Measurements from ENCODE around the gene PEX5.

DNA sequence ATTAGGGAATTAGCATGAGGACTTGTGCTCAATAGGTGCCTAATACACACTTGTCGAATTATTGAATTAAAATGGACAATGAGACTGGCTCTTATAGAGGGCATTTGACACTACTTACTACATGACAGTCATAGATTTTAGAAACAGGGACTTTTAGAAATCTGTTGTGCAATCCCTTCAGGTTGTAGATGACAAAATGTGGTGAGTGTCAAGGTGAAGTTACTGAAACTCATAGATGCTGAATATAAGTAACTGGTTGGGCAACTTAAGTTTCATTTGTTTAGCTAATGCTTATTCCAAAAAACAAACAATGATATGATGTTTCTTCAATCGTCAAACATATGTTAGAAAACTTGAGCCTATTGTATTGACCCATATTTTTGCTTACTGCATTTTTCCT lies 12.9 kb upstream of the PEX5 start:
- TF ChIP-seq, protein P1, sequence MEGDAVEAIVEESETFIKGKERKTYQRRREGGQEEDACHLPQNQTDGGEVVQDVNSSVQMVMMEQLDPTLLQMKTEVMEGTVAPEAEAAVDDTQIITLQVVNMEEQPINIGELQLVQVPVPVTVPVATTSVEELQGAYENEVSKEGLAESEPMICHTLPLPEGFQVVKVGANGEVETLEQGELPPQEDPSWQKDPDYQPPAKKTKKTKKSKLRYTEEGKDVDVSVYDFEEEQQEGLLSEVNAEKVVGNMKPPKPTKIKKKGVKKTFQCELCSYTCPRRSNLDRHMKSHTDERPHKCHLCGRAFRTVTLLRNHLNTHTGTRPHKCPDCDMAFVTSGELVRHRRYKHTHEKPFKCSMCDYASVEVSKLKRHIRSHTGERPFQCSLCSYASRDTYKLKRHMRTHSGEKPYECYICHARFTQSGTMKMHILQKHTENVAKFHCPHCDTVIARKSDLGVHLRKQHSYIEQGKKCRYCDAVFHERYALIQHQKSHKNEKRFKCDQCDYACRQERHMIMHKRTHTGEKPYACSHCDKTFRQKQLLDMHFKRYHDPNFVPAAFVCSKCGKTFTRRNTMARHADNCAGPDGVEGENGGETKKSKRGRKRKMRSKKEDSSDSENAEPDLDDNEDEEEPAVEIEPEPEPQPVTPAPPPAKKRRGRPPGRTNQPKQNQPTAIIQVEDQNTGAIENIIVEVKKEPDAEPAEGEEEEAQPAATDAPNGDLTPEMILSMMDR (IDR thresholded peaks at IDR 0.05) = no peak
- TF ChIP-seq POLR2A (IDR thresholded peaks at IDR 0.05) (no peak), EP300 (IDR thresholded peaks at IDR 0.05) (no peak)
